Epithelial cell of proximal tubule (primary cell): ENCODE measurements around the gene DOK3. TPM values are rescaled to one million over a fixed set of nuclear protein-coding genes. Genes with fewer than 3 reads are reported as not detected.

ENCODE experiments used
- DNase-seq: peaks from one replicate; pipeline ENCODE4 v3.0.0-alpha.2; 2011; ENCODE audit warnings: low read depth
- H3K4me3 ChIP-seq: 2 replicates; pipeline ENCODE4 v1.5.1; 2011; ENCODE audit warnings: low read depth, mild to moderate bottlenecking, low read length
- total RNA-seq: library from RNA; depleted of rRNA; stranded (reverse); fragments of >200 nt; gene quantifications from 2 replicates; pipeline ENCODE4 v1.2.3, GENCODE V29; 2015
- TF ChIP-seq, protein P1 (sequence below): conservative IDR thresholded peaks from 2 replicates; pipeline ENCODE4 v1.5.1; 2012; ENCODE audit warnings: low read depth, mild to moderate bottlenecking, low read length

Gene DOK3
- total RNA-seq, 1 donor from 2014 or later = 1.5 TPM

DNA sequence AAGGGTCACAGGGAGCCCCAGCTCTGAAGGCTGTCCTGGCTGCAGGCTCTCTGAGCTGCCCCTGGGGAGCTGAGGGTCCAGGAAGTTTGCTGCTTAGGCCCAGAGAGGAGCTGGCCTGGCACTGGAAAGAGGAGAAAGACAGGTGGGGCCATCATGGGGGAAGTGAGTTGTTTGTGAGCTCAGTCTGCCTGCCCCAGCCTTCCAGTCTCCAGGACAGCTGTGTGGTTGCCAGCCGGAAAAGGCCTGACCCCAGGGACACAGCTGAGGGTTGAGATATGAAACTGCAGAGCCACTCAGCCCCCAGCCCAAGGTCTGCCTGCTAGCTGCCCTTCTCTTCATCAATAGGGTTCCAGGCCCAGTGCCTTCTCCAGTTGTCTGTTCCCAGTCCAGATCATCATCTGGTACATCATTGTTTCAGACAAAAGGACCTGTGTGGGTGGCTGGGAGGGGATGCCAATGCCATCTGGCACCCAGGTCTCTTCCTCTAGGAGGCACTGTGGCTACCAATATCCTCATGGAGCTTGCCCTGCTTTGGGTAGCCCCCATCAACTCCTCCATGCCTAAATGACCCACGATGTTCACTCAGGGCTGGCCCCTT, 11.4 kb upstream of the DOK3 start:
- TF ChIP-seq, protein P1, sequence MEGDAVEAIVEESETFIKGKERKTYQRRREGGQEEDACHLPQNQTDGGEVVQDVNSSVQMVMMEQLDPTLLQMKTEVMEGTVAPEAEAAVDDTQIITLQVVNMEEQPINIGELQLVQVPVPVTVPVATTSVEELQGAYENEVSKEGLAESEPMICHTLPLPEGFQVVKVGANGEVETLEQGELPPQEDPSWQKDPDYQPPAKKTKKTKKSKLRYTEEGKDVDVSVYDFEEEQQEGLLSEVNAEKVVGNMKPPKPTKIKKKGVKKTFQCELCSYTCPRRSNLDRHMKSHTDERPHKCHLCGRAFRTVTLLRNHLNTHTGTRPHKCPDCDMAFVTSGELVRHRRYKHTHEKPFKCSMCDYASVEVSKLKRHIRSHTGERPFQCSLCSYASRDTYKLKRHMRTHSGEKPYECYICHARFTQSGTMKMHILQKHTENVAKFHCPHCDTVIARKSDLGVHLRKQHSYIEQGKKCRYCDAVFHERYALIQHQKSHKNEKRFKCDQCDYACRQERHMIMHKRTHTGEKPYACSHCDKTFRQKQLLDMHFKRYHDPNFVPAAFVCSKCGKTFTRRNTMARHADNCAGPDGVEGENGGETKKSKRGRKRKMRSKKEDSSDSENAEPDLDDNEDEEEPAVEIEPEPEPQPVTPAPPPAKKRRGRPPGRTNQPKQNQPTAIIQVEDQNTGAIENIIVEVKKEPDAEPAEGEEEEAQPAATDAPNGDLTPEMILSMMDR = peak; percentile 30
- DNase-seq = no peak
- no peak overlapping the region for H3K4me3 ChIP-seq

DNA sequence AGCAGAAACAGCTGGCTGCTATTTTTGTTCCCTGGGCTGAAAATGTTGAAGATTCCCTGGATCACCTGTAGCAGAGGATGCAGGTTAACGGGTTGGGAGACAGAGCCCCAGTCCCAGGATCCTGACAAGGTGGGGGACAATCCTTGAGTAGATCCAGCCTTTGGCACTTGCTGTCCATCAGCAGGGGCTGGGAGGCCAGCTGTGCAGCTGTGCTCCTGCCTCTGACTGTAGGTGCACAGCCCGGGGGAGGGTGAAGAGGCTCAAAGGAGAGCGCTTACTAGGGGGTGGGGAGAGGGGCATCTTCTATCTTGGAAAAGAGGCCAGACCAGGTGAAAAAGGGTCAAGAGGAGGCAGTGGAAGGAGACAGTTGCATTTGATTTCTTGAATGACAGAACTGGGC, 10.6 kb upstream of the DOK3 start:
- TF ChIP-seq, protein P1 = no peak
- DNase-seq = no peak
- no peak overlapping the region for H3K4me3 ChIP-seq

DNA sequence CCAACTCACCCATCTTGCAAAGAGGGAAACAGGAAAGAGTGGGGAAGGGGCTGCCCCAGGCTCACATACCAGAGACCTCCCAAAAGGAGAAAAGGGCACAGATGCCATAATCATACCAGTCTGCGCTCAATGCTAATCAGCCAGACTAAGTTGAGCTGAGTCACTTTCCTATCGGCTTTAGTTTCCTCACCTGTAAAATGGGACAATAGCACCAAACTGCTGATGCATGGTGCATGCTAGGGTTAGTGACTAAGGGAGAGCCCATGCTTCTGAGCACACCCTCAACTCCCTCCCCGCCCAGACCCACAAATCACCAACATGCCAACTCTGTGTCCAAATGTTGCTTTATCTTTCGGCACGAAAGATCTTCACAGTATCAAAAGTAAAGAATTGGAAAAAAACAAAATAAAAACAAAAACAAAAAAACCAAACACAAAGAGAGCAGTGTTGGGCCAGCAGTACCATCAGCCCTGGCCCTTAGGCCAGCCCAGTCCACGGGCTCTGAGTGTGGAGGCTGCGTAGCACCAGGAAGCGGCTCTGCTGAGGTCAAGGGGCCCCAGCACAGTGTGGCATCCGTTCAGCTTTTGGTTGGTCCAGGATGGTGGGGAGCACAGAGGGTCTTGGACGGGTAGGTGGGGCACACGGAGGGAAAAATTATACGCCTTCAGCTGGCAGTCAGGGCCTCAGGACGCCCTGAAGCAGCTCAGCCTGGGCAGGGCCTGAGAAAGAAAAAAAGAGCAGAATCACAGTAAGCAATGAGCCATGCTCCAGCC, 10.0 kb upstream of the DOK3 start:
- no peak overlapping the region for H3K4me3 ChIP-seq
- DNase-seq = no peak
- TF ChIP-seq, protein P1 = no peak

- H3K4me3 ChIP-seq = peak within 1 kb of the TSS; percentile 98
- DNase-seq = peak; percentile 95
- TF ChIP-seq, protein P1 = peak; percentile 5
Measured at GRCh38 chr5:177516601-177517568, 7.3 kb upstream of the DOK3 start, which contains the start of gene DDX41. TSS of gene DDX41 (minus strand) at chr5:177516961. CDS start at chr5:177516945, 16 bp downstream.

DNA sequence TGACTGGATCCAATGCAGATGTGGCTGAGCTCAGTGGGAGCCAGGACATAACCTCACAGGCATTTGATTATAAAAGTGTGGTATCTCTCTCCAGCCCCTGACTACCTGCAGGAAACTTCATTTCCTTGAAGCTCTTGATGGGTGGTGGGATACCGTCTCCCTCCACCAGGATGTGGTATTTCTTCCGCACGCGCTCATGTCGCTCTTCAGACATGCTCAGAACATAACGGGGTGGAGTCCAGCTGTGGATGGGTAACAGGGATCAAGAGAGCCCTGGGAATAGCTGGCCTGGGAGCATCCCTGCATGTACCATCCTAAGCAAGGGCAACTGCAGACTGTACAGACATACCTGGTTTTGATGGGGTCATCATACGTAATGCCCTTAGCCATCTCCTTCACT, 6.0 kb upstream of the DOK3 start:
- TF ChIP-seq, protein P1 = no peak
- peak overlapping the region; percentile 98 for H3K4me3 ChIP-seq
- no peak for DNase-seq

- TF ChIP-seq, protein P1 = no peak
- no peak for DNase-seq
- no peak overlapping the region for H3K4me3 ChIP-seq
Measured at GRCh38 chr5:177514541-177514940, 4.9 kb upstream of the DOK3 start.
